Right ventricle myocardium inferior (tissue), 1 donor: ENCODE measurements around the gene FAM83D. TPM values are rescaled to one million over a fixed set of nuclear protein-coding genes. Genes with fewer than 3 reads are reported as not detected.
A peak's percentile ranks its signal among the peaks of the same experiment; 100 is the strongest.

Experiments
- ATAC-seq: fragments of 200-7000 bp; cut with Tn5 transposase; one replicate; pipeline ENCODE4 v1.9.1; 2020; ENCODE audit warnings: mild to moderate bottlenecking, moderate library complexity
- DNase-seq: peaks from one replicate; pipeline ENCODE4 v3.0.0; 2021; ENCODE audit errors: missing footprints
- intact Hi-C: fragments of 100-400 bp; cut with DNase I; formaldehyde crosslinking; loops from one replicate; pipeline ENCODE4 v1.11.0; 2022
- total RNA-seq: library from RNA; stranded (reverse); fragmentation: NEBNext Ultra II Directional; extraction: Animal tissue kit (Norgen Biotek cat#: 25700); gene quantifications from one replicate; pipeline ENCODE4 v1.2.1, GENCODE V29; 2021
- donor health status: DM: no; HTN: yes; CAD: no; lungs with severe emphysema.

Gene FAM83D
- total RNA-seq, 1 donor from 2014 or later: 0.49 TPM

- intact Hi-C loops: loop anchor here (5.0 kb wide), 2 partner anchors 86 to 246 kb away; partner anchors contain the start of gene PPP1R16B
- ATAC-seq: peak; percentile 79
- peak; percentile 87 for DNase-seq
Measured at GRCh38 chr20:38893565-38894090, 32.6 kb upstream of the FAM83D start.

DNA sequence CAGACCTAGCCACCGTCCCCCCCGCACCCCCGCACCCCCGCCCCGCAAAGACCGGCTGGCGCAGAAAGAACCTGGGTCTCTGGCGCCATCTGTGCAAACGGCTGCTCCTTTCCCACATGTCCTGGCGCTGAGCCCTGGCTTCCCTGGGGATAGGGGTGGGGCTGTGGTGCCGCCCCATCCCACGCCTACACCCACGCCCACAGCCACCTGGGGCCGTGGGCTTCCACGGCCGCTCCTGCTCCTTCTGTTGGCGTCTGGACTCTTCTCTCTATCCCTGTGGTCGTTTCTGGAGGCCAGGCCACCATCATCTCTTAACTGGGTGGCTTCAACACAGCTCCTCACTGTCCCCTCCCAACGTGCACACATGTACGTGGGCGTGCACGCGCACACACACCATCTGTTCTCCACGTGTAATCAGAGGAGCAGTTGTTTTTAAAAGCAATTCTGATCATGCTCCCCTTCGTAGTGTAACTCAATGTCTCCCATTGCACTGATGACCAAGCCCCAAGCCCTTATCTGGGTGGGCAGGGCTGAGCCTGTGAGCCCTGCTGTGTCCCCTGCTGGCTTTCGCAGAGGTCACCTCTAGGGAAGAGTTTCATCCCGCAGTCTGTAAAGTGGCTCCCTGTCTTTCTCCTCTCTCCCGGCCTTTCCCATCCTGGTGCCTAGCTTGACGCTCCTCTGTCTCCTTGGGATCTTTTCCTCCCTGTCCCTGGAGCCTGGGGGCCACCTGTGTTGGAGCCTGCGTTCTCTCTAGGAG lies 31.9 kb upstream of the FAM83D start:
- ATAC-seq (peak; percentile 63), DNase-seq (no peak)
- intact Hi-C loops: loop anchor here (5.0 kb wide), 2 partner anchors 87 to 247 kb away; partner anchors contain the start of gene PPP1R16B

GRCh38 chr20:38895098-38895949 lies 30.9 kb upstream of the FAM83D start:
- DNase-seq (no peak), ATAC-seq (no peak)
- intact Hi-C loops: no loop called here

DNA sequence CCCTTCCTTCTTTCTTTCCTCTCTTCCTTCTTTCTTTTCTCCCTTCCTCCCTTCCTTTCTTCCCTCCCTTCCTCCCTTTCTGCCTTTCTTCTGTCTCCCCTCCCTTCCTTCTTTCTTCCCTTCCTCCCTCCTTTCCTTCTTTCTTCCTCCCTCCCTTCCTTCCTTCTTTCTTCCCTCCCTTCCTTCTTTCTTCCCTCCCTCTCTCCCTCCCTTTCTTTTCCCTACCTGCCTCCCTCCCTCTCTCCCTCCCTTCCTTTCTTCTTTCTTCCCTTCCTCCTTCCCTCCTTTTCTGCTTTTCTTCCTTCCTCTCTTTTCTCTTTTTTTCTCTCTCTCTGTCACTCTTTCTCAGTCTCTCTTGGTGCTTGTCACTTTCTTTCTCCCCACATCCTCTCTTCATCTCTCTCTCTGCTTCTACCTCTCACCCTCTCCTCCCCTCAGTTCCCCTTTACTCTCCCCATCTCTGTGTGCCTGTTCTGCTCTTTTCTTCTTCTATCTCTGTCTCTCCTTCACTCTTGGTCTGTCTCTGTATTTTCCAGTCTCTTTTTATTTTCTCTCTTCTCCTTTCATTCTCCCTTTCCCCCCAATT lies 30.1 kb upstream of the FAM83D start:
- intact Hi-C loops: no loop called here
- DNase-seq (no peak), ATAC-seq (no peak)

GRCh38 chr20:38897267-38897666 lies 28.9 kb upstream of the FAM83D start:
- ATAC-seq (no peak), DNase-seq (no peak)
- intact Hi-C loops: no loop called here

DNA sequence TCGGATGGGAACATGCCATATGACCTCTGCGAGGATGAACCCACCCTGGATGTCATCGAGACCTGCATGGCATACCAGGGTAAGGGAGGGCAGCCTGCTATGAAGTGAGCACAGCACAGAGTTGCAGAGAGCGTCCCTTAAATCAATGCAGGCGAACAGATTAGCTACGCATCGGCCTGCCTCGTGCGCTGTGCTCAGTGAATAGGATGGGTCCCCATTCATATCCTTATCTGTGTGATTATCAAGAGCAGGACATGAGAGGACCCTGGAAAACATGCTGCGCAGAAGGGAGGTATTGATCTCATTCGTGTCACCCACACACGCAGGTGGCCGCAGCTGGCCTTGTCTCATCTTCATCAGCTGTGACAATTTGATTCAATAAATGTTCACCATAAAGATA lies 25.6 kb upstream of the FAM83D start:
- intact Hi-C loops: no loop called here
- no peak for ATAC-seq
- no peak for DNase-seq

DNA sequence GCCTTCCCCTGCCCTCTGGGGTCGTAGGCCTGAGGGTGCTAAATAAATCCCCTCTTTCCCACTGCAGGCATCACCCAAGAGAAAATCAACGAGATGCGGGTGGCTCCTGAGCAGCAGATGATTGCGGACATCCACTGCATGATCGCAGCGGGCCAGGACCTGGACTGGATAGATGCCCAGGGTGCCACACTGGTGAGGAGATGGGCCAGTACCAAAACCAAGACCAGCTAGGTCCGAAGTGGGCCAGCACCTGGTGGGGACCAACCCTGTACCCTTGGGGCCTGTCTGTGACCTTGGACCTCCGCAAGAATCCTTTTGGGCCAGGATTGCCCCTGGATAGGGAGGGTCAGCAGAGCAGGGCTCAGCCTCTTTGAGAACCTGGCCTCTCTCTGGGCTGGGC lies 23.6 kb upstream of the FAM83D start:
- ATAC-seq (no peak), DNase-seq (no peak)
- intact Hi-C loops: no loop called here

DNA sequence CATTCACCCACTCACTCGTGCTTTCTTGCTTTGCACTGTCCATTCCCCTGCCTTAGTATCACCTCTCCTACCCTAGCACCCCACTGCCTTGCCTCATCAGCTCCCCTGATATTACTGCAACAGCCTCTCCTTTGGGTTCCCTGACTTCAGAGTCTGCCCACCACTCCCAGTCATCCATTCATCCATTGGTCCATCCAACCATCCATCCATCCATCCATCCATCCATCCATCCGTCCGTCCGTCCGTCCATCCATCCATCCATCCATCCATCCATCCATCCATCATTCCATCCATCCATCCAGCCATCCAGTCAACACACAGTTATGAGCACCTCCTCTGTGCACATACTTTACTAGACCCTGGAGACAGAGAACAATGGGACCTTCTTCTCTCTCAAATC lies 22.9 kb upstream of the FAM83D start:
- no peak for ATAC-seq
- DNase-seq: no peak
- intact Hi-C loops: no loop called here

DNA sequence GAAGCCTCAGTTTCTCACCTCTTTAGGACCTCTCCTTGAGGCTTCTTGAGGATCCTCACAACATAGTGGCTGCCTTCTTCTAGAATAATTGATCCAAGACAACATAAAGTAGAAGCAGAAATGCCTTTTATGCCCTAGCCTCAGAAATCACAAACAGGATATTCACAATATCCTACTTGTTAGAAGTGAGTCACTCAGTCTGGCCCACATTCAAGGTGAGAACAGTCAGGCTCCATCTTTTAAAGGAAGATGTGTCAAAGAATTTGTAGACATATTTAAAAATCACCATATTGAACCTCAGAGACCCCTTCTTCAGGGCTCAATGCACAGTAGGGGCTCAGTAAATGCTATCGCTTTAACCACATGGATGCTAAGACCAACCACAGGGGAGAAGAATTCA lies 20.8 kb upstream of the FAM83D start:
- DNase-seq (no peak), ATAC-seq (no peak)
- intact Hi-C loops: no loop called here

DNA sequence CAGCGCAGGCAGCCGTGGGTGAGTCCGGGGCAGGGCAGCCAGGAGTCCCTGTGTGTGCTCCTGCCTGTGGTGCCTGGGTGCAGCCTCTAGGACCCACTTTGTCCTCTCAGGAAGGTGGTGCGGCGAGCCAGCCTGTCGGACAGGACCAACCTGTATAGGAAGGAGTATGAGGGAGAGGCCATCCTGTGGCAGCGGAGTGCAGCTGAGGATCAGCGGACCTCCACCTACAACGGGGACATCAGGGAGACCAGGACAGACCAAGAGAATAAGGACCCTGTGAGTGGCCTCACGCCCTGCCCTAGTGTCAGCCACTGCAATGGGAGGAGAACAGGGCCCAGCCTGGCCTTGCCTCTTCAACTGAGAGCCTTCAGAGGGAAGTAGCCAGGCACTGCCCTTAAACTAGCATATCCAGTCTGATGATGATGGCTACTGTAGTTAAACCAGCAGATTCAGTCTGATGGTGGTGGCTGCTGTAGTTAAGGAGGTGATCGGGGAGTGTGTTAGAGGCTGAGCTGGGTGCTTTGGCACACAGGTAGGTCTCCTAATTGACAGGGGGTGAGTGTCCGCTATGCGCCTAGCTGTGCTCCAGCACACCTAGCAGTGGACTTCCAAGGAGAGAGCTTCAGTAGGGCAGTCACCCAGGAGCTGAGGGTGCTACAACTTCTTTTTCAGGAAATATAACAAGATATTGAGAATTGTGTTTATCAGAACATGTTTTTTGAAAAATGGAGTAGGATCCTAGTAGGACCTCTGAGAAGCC lies 18.1 kb upstream of the FAM83D start:
- DNase-seq (no peak), ATAC-seq (no peak)
- intact Hi-C loops: no loop called here

- ATAC-seq: no peak
Measured at GRCh38 chr20:38915355-38915754, 10.9 kb upstream of the FAM83D start.

DNA sequence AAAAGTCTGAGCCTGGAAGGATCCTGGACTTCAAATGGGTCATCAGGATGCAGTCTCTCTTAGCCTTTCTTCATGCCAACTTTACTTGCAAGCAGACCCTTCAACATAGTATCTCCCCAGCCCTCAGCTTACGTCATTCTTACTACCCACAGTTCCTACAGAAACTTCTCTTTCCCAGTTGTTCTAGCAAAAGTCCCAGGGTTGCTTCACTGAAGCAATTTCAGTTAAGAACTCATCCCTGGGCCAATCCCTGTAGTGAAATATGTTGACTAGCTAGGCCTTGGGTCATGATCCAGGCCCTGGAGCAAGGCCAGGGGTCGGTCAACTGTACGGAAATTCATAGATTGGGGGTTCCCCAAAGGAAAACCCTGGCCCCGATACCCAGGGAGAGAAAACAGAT lies 8.6 kb upstream of the FAM83D start:
- intact Hi-C loops: no loop called here
- no peak for DNase-seq
- no peak for ATAC-seq

More at GRCh38 chr20:38915355-38915754, 10.9 kb upstream of the FAM83D start:
- DNase-seq: no peak
- intact Hi-C loops: no loop called here

GRCh38 chr20:38918172-38918571 lies 8.0 kb upstream of the FAM83D start:
- ATAC-seq (no peak), DNase-seq (no peak)
- intact Hi-C loops: no loop called here

GRCh38 chr20:38919683-38920082 lies 6.5 kb upstream of the FAM83D start:
- DNase-seq (no peak), ATAC-seq (no peak)
- intact Hi-C loops: no loop called here

GRCh38 chr20:38920411-38920810 lies 5.8 kb upstream of the FAM83D start:
- DNase-seq: no peak
- intact Hi-C loops: no loop called here
- ATAC-seq: no peak

DNA sequence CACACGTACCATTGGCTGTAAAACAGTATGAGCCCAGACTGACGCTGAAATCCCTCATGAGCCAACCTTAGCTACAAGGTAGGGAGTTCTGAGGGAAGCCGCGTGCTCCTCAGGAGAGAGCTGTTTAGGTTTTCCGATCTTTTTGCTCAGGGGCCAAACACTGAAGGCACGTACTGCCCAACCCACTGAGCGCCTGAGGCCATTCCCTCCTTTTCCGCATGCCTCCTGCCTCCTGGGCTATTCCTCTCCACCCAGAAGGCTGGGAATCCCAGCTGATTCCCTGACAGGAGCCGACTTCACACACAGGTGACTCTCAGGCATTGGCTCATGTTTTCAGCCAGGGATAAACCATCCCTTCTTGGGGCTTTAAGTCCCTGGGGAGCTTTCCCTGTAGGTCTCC lies 5.4 kb upstream of the FAM83D start:
- DNase-seq (no peak), ATAC-seq (no peak)
- intact Hi-C loops: no loop called here

GRCh38 chr20:38924718-38925117 lies 1.5 kb upstream of the FAM83D start:
- no peak for DNase-seq
- intact Hi-C loops: no loop called here
- ATAC-seq: no peak

GRCh38 chr20:38926934-38927616 lies 858 bp downstream of the FAM83D start:
- intact Hi-C loops: no loop called here

More at GRCh38 chr20:38926934-38927616, 858 bp downstream of the FAM83D start:
- DNase-seq: no peak
- no peak for ATAC-seq
